MCF 10A (cell line): ENCODE data around the gene LRRC41. TPM values are rescaled to one million over a fixed set of nuclear protein-coding genes. Genes with fewer than 3 reads are reported as not detected.
"Not testable (repeated sequence)": the region's sequence is repeated elsewhere in the genome, so short reads cannot be mapped to it uniquely, and the experiment has no call there.

Source experiments
- BruUV-seq: library from RNA; stranded (reverse); fragments of 400-500 nt; replicated peaks from 2 replicates; lab custom pipeline; 2021; lab: Mats Ljungman, UMichigan
- CTCF ChIA-PET: fragments of 300-600 bp; sonication (Branson Sonifier 250); formaldehyde crosslinking; extraction: SDS; loops from one replicate; lab custom pipeline; 2021; ENCODE audit warnings: antibody characterized with exemption, inconsistent platforms; lab: Yijun Ruan, JAX
- POLR2A ChIA-PET: fragments of 300-600, 350-650 bp; sonication (Branson Sonifier 250); formaldehyde crosslinking; extraction: SDS; loops from one replicate; lab custom pipeline; 2020; ENCODE audit warnings: antibody characterized with exemption, inconsistent platforms; lab: Yijun Ruan, JAX
- DNase-seq: peaks from one replicate; pipeline ENCODE4 v3.0.0-alpha.2; 2018; ENCODE audit not compliant: unreplicated experiment
- H3K27ac Mint-ChIP-seq: one replicate; pipeline ENCODE4 v1.8.0; 2022; ENCODE audit warnings: mild to moderate bottlenecking, low read depth, mixed read lengths; ENCODE audit not compliant: unreplicated experiment
- H3K27me3 Mint-ChIP-seq: one replicate; pipeline ENCODE4 v1.8.0; 2022; ENCODE audit warnings: mixed read lengths; ENCODE audit not compliant: insufficient read depth, unreplicated experiment
- H3K36me3 Mint-ChIP-seq: one replicate; pipeline ENCODE4 v1.8.0; 2022; ENCODE audit warnings: mild to moderate bottlenecking, moderate library complexity, mixed read lengths; ENCODE audit not compliant: insufficient read depth, unreplicated experiment
- H3K4me1 Mint-ChIP-seq: one replicate; pipeline ENCODE4 v1.8.0; 2022; ENCODE audit warnings: mixed read lengths; ENCODE audit not compliant: insufficient read depth, unreplicated experiment
- H3K4me3 Mint-ChIP-seq: one replicate; pipeline ENCODE4 v1.8.0; 2022; ENCODE audit warnings: mild to moderate bottlenecking, moderate library complexity, mixed read lengths; ENCODE audit not compliant: unreplicated experiment
- H3K9me3 Mint-ChIP-seq: one replicate; pipeline ENCODE4 v1.8.0; 2022; ENCODE audit warnings: mixed read lengths; ENCODE audit not compliant: unreplicated experiment
- intact Hi-C: fragments of 100-400 bp; cut with micrococcal nuclease; formaldehyde crosslinking; loops from 2 replicates; pipeline ENCODE4 v1.14.1; 2022
- total RNA-seq: library from RNA; stranded (reverse); gene quantifications from 2 replicates; pipeline ENCODE4 v1.2.3, GENCODE V29; 2022
- TF ChIP-seq, protein P1 (sequence below): fragments of 200-600 bp; IDR thresholded peaks from one replicate; pipeline ENCODE4 v1.8.0; 2022; ENCODE audit warnings: antibody characterized with exemption, mild to moderate bottlenecking; ENCODE audit not compliant: unreplicated experiment

The LRRC41 gene
- total RNA-seq, 1 experiment from 2014 or later: 92.6 TPM

DNA sequence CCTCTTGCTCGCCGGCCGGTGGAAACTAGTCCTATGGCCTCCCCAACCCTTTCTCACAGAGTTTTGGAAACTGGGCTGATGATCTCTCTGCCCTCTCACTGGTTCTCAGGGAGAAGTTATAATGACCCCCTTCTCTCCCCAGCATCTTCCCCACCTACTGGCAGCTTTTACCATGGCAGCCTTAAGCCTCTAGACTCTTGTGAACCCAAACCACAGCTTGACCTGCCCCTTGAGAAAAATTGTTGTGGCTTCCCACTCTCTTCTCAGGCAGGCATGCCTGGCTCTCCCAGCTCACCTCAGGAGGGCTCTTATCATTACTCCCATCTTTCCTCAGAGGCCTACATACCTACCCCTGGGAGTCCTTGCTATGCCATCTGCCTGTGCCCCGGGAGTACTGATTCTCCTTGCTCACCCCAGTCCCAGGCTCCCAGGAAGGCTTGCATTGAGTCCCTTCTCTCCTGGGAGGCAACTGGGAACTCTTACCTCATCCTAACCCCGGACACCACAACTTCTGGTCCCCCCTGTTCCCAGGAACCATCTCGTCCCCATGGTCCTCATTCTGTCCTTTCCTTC is 38.8 kb upstream of the LRRC41 start:
- Mint-ChIP-seq H3K4me3 (peak overlapping the region; percentile 96), H3K9me3 (no peaks in the 10 kb centered on the region), H3K4me1 (peaks cover 26% of the 10 kb centered on the region), H3K27me3 (no peaks in the 10 kb centered on the region), H3K36me3 (peaks cover 57% of the 10 kb centered on the region), H3K27ac (peak overlapping the region; percentile 99)
- no TSS peak for BruUV-seq
- TF ChIP-seq, protein P1, sequence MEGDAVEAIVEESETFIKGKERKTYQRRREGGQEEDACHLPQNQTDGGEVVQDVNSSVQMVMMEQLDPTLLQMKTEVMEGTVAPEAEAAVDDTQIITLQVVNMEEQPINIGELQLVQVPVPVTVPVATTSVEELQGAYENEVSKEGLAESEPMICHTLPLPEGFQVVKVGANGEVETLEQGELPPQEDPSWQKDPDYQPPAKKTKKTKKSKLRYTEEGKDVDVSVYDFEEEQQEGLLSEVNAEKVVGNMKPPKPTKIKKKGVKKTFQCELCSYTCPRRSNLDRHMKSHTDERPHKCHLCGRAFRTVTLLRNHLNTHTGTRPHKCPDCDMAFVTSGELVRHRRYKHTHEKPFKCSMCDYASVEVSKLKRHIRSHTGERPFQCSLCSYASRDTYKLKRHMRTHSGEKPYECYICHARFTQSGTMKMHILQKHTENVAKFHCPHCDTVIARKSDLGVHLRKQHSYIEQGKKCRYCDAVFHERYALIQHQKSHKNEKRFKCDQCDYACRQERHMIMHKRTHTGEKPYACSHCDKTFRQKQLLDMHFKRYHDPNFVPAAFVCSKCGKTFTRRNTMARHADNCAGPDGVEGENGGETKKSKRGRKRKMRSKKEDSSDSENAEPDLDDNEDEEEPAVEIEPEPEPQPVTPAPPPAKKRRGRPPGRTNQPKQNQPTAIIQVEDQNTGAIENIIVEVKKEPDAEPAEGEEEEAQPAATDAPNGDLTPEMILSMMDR: peak; percentile 8
- intact Hi-C loops: no loop called here
- CTCF ChIA-PET: interaction anchor here (0.6 to 1.3 kb wide), 6 partner anchors 9 to 206 kb away, joined by 3 to 5 read pairs (median 3); no protein-coding TSS in a partner anchor
- POLR2A ChIA-PET: interaction anchor here (0.6 to 5.5 kb wide), 5 partner anchors 12 to 95 kb away, joined by 3 to 119 read pairs (median 4); partner anchors contain the start of genes LRRC41, RAD54L and UQCRH
- no peak for DNase-seq

GRCh38 chr1:46341222-46342083 is 38.0 kb upstream of the LRRC41 start:
- Mint-ChIP-seq H3K27ac (peak overlapping the region; percentile 99), H3K36me3 (peaks cover 51% of the 10 kb centered on the region), H3K27me3 (no peaks in the 10 kb centered on the region), H3K4me1 (peaks cover 26% of the 10 kb centered on the region), H3K4me3 (peak overlapping the region; percentile 96), H3K9me3 (no peaks in the 10 kb centered on the region)
- POLR2A ChIA-PET: interaction anchor here (0.6 to 5.5 kb wide), 26 partner anchors 9 to 963 kb away, joined by 3 to 119 read pairs (median 4); partner anchors contain the start of genes LRRC41, LURAP1, RAD54L and UQCRH
- CTCF ChIA-PET: interaction anchor here (0.9 to 1.9 kb wide), 9 partner anchors 8 to 207 kb away, joined by 3 to 12 read pairs (median 5); partner anchors contain the start of genes LRRC41 and UQCRH
- no peak for DNase-seq
- intact Hi-C loops: loop anchor here (2.0 kb wide), 1 partner anchor 95 kb away; the partner anchor contains the start of gene RAD54L
- BruUV-seq: TSS peak; percentile 31
- TF ChIP-seq, protein P1: no peak

GRCh38 chr1:46340404-46341221 is 37.2 kb upstream of the LRRC41 start, which contains the start of gene NSUN4:
Gene NSUN4, plus strand, starts transcription at chr1:46340807. Its CDS starts 20 bp downstream, at chr1:46340827.
- H3K4me1 Mint-ChIP-seq: peaks cover 26% of the 10 kb centered on the region
- H3K36me3 Mint-ChIP-seq: peaks cover 42% of the 10 kb centered on the region
- H3K27ac Mint-ChIP-seq: peak within 1 kb of the TSS; percentile 99
- CTCF ChIA-PET: interaction anchor here (0.6 to 1.9 kb wide), 14 partner anchors 12 to 248 kb away, joined by 3 to 12 read pairs (median 3); partner anchors contain the start of genes LRRC41 and UQCRH
- no peaks in the 10 kb centered on the region for H3K9me3 Mint-ChIP-seq
- H3K4me3 Mint-ChIP-seq: peak within 1 kb of the TSS; percentile 96
- no peaks in the 10 kb centered on the region for H3K27me3 Mint-ChIP-seq
- DNase-seq: peak; percentile 92
- POLR2A ChIA-PET: interaction anchor here (0.6 to 5.5 kb wide), 35 partner anchors 10 to 1330 kb away, joined by 3 to 119 read pairs (median 4); partner anchors contain the start of genes HECTD3, LRRC41, LURAP1 and RAD54L
- TF ChIP-seq, protein P1: peak; percentile 75
- BruUV-seq: TSS peak; percentile 87
- intact Hi-C loops: loop anchor here (1.0 to 2.0 kb wide), 2 partner anchors 36 to 94 kb away; partner anchors contain the start of gene RAD54L

DNA sequence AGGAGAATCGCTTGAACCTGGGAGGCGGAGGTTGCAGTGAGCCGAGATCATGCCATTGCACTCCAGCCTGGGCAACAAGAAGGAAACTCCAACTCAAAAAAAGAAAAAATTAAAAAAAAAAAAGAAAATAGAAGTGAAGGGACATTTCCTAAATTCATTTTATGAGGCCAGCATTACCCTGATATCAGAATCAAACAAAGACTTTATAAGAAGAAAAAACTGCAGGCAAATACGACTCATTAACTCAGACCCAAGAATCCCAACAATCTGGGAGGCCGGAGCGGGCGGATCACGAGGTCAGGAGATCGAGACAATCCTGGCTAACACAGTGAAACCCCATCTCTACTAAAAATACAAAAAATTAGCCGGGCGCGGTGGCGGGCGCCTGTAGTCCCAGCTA is 34.0 kb upstream of the LRRC41 start:
- CTCF ChIA-PET, H3K27me3 Mint-ChIP-seq, H3K4me3 Mint-ChIP-seq, intact Hi-C loops, BruUV-seq, H3K9me3 Mint-ChIP-seq, DNase-seq, H3K27ac Mint-ChIP-seq: not testable (repeated sequence)
- POLR2A ChIA-PET: interaction anchor here (5.5 kb wide), 1 partner anchor 33 kb away, joined by 119 read pairs; the partner anchor contains the start of genes LRRC41 and UQCRH
- H3K36me3 Mint-ChIP-seq: peaks cover 13% of the 10 kb centered on the region
- H3K4me1 Mint-ChIP-seq: peaks cover 15% of the 10 kb centered on the region
